ENCODE results near the gene POMT2. TPM values are rescaled to one million over a fixed set of nuclear protein-coding genes. Genes with fewer than 3 reads are reported as not detected.

POMT2 gene
- total and polyA plus RNA-seq, 2 donors (not counting 3 experiments of a cell fraction or from before 2014, with no cell fraction given) = 19.5 to 48.2 TPM

GRCh38 chr14:77275601-77276017 lies 45.1 kb downstream of the POMT2 start:
- H4K20me1 ChIP-seq (replicated peaks; ENCODE audit: control insufficient read depth, extremely low read depth, insufficient read depth, low read length) = no peaks in the 10 kb centered on the region
- FAIRE-seq = no peak
- no peak overlapping the region for H3K9ac ChIP-seq (replicated peaks; ENCODE audit: extremely low read depth, insufficient read depth, low read length)
- peaks cover 8 to 10% of the 10 kb centered on the region in 2 experiments for H3K27me3 ChIP-seq (ENCODE audit: control insufficient read depth in 2 of 2, insufficient read depth in 2 of 2, low read length in 2 of 2)
- H3K4me1 ChIP-seq (ENCODE audit: control insufficient read depth, extremely low read depth, insufficient read depth, low read length) = no peaks in the 10 kb centered on the region
- no peaks in the 10 kb centered on the region for H3K9me1 ChIP-seq (replicated peaks; ENCODE audit: control insufficient read depth, extremely low read depth, insufficient read depth, low read length)
- CTCF ChIA-PET = no interaction called here
- POLR2A ChIA-PET = no interaction called here
- DNase-seq (ENCODE audit: low read depth, low spot score) = no peak
- intact Hi-C loops (cut with micrococcal nuclease) = no loop called here
- H3K4me2 ChIP-seq (ENCODE audit: insufficient read depth, low read length) = no peak overlapping the region
- no peak overlapping the region for H2AFZ ChIP-seq (ENCODE audit: low read depth, low read length)
- H3K27ac ChIP-seq (ENCODE audit: insufficient read depth, low read depth, low read length) = no peak overlapping the region
- H3K79me2 ChIP-seq (ENCODE audit: control insufficient read depth, insufficient read depth, low read length) = no peaks in the 10 kb centered on the region
- no peak for TF ChIP-seq GATA2 (IDR thresholded peaks at IDR 0.05; ENCODE audit: insufficient read depth, insufficient read length, low read depth, low read length)
- TF ChIP-seq POLR2AphosphoS5 (IDR thresholded peaks at IDR 0.05; ENCODE audit: insufficient read depth, low read depth, low read length) = no peak
- no peak for TF ChIP-seq POLR2A (IDR thresholded peaks at IDR 0.05; ENCODE audit: low read depth, low read length)
- TF ChIP-seq CTCF (IDR thresholded peaks at IDR 0.05; ENCODE audit: extremely low read depth in 1 of 2, insufficient read depth in 1 of 2, low read depth in 1 of 2, low read length in 2 of 2) = no peak
- TF ChIP-seq EZH2 (IDR thresholded peaks at IDR 0.05; ENCODE audit: borderline replicate concordance, low read depth, low read length, severe bottlenecking) = no peak
- no peak for TF ChIP-seq MAX (IDR thresholded peaks at IDR 0.05; ENCODE audit: insufficient read depth, insufficient read length)
- no peak for TF ChIP-seq FOS (IDR thresholded peaks at IDR 0.05; ENCODE audit: borderline replicate concordance, insufficient read depth, low read length)
- no peak for TF ChIP-seq MYC (IDR thresholded peaks at IDR 0.05; ENCODE audit: low read depth, low read length)
- no peak for TF ChIP-seq JUN (IDR thresholded peaks at IDR 0.05; ENCODE audit: borderline replicate concordance, insufficient read depth, insufficient read length, low read depth)
- peaks cover 4 to 7% of the 10 kb centered on the region in 2 experiments for H3K36me3 ChIP-seq (ENCODE audit: control insufficient read depth in 2 of 2, extremely low read depth in 1 of 2, insufficient read depth in 2 of 2, low read length in 2 of 2)
- BruUV-seq (replicated peaks) = no TSS peak
- H3K4me3 ChIP-seq (replicated peaks in 1 of 3; ENCODE audit: insufficient read depth in 1 of 3, low read depth in 1 of 3, low read length in 3 of 3) = no peak overlapping the region
- dilution Hi-C loops (cut with MboI; ENCODE audit: extremely low pct_ligation_motif_present, low sequenced_read_pairs) = no loop called here
- H3K9me3 ChIP-seq (replicated peaks; ENCODE audit: control insufficient read depth, insufficient read depth, low read length) = no peaks in the 10 kb centered on the region
